ENCODE results near the gene NET1.

Gene NET1

GRCh38 chr10:5478694-5479305 is 66.4 kb downstream of the NET1 start:
- ChIA-PET POLR2A (no interaction called here), CTCF (interaction anchor here (0.8 to 1.6 kb wide), 4 partner anchors 10 to 116 kb away, joined by 3 to 5 read pairs (median 4); no protein-coding TSS in a partner anchor)
- DNase-seq (ENCODE audit: extremely low spot score), result no peak
- no peak for TF ChIP-seq CTCF (IDR thresholded peaks at IDR 0.05; ENCODE audit: control extremely low read depth, extremely low read depth, low read depth, missing control alignments)

GRCh38 chr10:5479481-5480161 is 67.3 kb downstream of the NET1 start:
- ChIA-PET CTCF (interaction anchor here (0.8 to 1.4 kb wide), 3 partner anchors 9 to 115 kb away, joined by 3 to 5 read pairs (median 3); no protein-coding TSS in a partner anchor), POLR2A (no interaction called here)
- TF ChIP-seq CTCF (IDR thresholded peaks at IDR 0.05; ENCODE audit: control extremely low read depth, extremely low read depth, low read depth, missing control alignments), result no peak
- no peak for DNase-seq (ENCODE audit: extremely low spot score)

- no peak for TF ChIP-seq CTCF (IDR thresholded peaks at IDR 0.05; ENCODE audit: control extremely low read depth, extremely low read depth, low read depth, missing control alignments)
Observed at GRCh38 chr10:5480162-5480941, 68.0 kb downstream of the NET1 start.

GRCh38 chr10:5481121-5481520 is 68.8 kb downstream of the NET1 start:
- TF ChIP-seq CTCF (IDR thresholded peaks at IDR 0.05; ENCODE audit: control extremely low read depth, extremely low read depth, low read depth, missing control alignments), result no peak
- POLR2A ChIA-PET, result no interaction called here
- DNase-seq (ENCODE audit: extremely low spot score), result no peak
- CTCF ChIA-PET, result no interaction called here

More at GRCh38 chr10:5480162-5480941, 68.0 kb downstream of the NET1 start:
- ChIA-PET CTCF (interaction anchor here (1.4 kb wide), 2 partner anchors 8 to 115 kb away, joined by 3 to 5 read pairs; no protein-coding TSS in a partner anchor), POLR2A (no interaction called here)
- DNase-seq (ENCODE audit: extremely low spot score), result no peak

GRCh38 chr10:5482016-5482415 is 69.7 kb downstream of the NET1 start:
- no peak for TF ChIP-seq CTCF (IDR thresholded peaks at IDR 0.05; ENCODE audit: control extremely low read depth, extremely low read depth, low read depth, missing control alignments)
- POLR2A ChIA-PET, result no interaction called here
- no peak for DNase-seq (ENCODE audit: extremely low spot score)
- CTCF ChIA-PET, result no interaction called here

GRCh38 chr10:5484205-5484604 is 71.8 kb downstream of the NET1 start:
- no peak for TF ChIP-seq CTCF (IDR thresholded peaks at IDR 0.05; ENCODE audit: control extremely low read depth, extremely low read depth, low read depth, missing control alignments)
- POLR2A ChIA-PET, result no interaction called here
- DNase-seq (ENCODE audit: extremely low spot score), result no peak
- CTCF ChIA-PET, result interaction anchor here (0.7 to 1.4 kb wide), 2 partner anchors 10 to 42 kb away, joined by 3 to 5 read pairs; no protein-coding TSS in a partner anchor
